GM18858 (cell line): Measurements from ENCODE around the gene KAZN.

Experiments
- ATAC-seq: cut with Tn5 transposase; IDR thresholded peaks from one replicate; pipeline ENCODE4 v1.9.1; 2021; ENCODE audit not compliant: unreplicated experiment

KAZN gene

GRCh38 chr1:14738235-14738634, 139.8 kb downstream of the KAZN start:
- no peak for ATAC-seq

GRCh38 chr1:14738647-14739046, 140.2 kb downstream of the KAZN start:
- no peak for ATAC-seq

- ATAC-seq = no peak
Measured at GRCh38 chr1:14739082-14739832, 140.8 kb downstream of the KAZN start.

- ATAC-seq = no peak
Measured at GRCh38 chr1:14740016-14740415, 141.5 kb downstream of the KAZN start.

- ATAC-seq = no peak
Measured at GRCh38 chr1:14741082-14741481, 142.6 kb downstream of the KAZN start.

- ATAC-seq = no peak
Measured at GRCh38 chr1:14741532-14741931, 143.0 kb downstream of the KAZN start.

- no peak for ATAC-seq
Measured at GRCh38 chr1:14742181-14742980, 143.9 kb downstream of the KAZN start.

GRCh38 chr1:14743368-14743767, 144.9 kb downstream of the KAZN start:
- no peak for ATAC-seq

- no peak for ATAC-seq
Measured at GRCh38 chr1:14745001-14745720, 146.7 kb downstream of the KAZN start.

- no peak for ATAC-seq
Measured at GRCh38 chr1:14745789-14746188, 147.3 kb downstream of the KAZN start.

- ATAC-seq = no peak
Measured at GRCh38 chr1:14746393-14746792, 147.9 kb downstream of the KAZN start.

- no peak for ATAC-seq
Measured at GRCh38 chr1:14748151-14748550, 149.7 kb downstream of the KAZN start.

GRCh38 chr1:14748977-14749376, 150.5 kb downstream of the KAZN start:
- ATAC-seq = no peak

- no peak for ATAC-seq
Measured at GRCh38 chr1:14750490-14750889, 152.0 kb downstream of the KAZN start.

GRCh38 chr1:14755518-14756252, 157.2 kb downstream of the KAZN start:
- ATAC-seq = no peak

GRCh38 chr1:14756589-14757285, 158.3 kb downstream of the KAZN start:
- no peak for ATAC-seq

- no peak for ATAC-seq
Measured at GRCh38 chr1:14757286-14757625, 158.8 kb downstream of the KAZN start.

GRCh38 chr1:14759042-14759818, 160.7 kb downstream of the KAZN start:
- ATAC-seq = no peak

- ATAC-seq = no peak
Measured at GRCh38 chr1:14759843-14760242, 161.4 kb downstream of the KAZN start.

GRCh38 chr1:14760780-14761179, 162.3 kb downstream of the KAZN start:
- no peak for ATAC-seq
